HepG2 (cell line): ENCODE results near the gene AP4S1.

Experiments used
- MEF2D ChIP-seq: sonication (generic); formaldehyde crosslinking; IDR thresholded peaks from 2 replicates; pipeline ENCODE4 v1.5.1; 2020; ENCODE audit warnings: mild to moderate bottlenecking, missing genetic modification reagents
- PHF21A ChIP-seq: sonication (generic); formaldehyde crosslinking; IDR thresholded peaks from 2 replicates; pipeline ENCODE4 v1.5.0; 2020; ENCODE audit warnings: mild to moderate bottlenecking, missing genetic modification reagents

GRCh38 chr14:31000629-31001338 is 24.7 kb upstream of the AP4S1 start:
- no peak for TF ChIP-seq MEF2D (CRISPR knock-in tag)
- TF ChIP-seq PHF21A: no peak
